GM19023 (cell line): ENCODE data around the gene HEBP1.
"Not testable (repeated sequence)": the region's sequence is repeated elsewhere in the genome, so short reads cannot be mapped to it uniquely, and the experiment has no call there.

Experiments used
- ATAC-seq: cut with Tn5 transposase; IDR thresholded peaks from one replicate; pipeline ENCODE4 v1.9.1; 2021; ENCODE audit warnings: mild to moderate bottlenecking, moderate library complexity; ENCODE audit not compliant: unreplicated experiment

HEBP1 gene, protein sequence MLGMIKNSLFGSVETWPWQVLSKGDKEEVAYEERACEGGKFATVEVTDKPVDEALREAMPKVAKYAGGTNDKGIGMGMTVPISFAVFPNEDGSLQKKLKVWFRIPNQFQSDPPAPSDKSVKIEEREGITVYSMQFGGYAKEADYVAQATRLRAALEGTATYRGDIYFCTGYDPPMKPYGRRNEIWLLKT

GRCh38 chr12:12999959-13000615 is at the start of gene HEBP1:
Gene HEBP1 (minus strand): TSS chr12:13000265. CDS start chr12:13000114, 151 bp downstream.
- peak; percentile 89 for ATAC-seq

DNA sequence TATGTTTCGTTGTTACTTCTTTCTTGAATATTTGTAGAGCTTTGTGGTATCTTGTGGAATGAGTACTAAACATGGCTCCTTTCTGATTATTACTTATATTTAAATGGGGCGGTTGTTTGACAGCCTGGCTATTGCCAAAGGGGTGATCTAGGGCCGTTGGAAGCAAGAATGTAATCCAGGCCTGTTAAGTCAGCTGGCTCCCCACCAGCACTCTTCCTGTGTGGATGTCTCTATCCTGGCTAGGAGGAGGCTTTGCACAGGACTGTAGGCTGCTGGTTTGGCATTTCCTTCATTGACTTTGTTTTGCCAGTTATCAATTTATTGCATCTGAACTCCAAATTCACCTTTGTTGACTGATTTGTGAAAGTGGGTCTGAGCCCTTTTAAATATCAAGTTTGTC is 49.8 kb upstream of the HEBP1 start:
- no peak for ATAC-seq

- no peak for ATAC-seq
Measured at GRCh38 chr12:13046964-13047363, 46.9 kb upstream of the HEBP1 start.

- ATAC-seq: no peak
Measured at GRCh38 chr12:13045816-13046215, 45.8 kb upstream of the HEBP1 start.

- ATAC-seq: no peak
Measured at GRCh38 chr12:13044906-13045299, 44.8 kb upstream of the HEBP1 start.

- peak; percentile 90 for ATAC-seq
Measured at GRCh38 chr12:13044002-13044905, 44.2 kb upstream of the HEBP1 start, which contains the start of gene FAM234B. Gene FAM234B (plus strand): TSS chr12:13044381. CDS start chr12:13044404, 23 bp downstream.

GRCh38 chr12:13042666-13043230 is 42.7 kb upstream of the HEBP1 start:
- no peak for ATAC-seq

DNA sequence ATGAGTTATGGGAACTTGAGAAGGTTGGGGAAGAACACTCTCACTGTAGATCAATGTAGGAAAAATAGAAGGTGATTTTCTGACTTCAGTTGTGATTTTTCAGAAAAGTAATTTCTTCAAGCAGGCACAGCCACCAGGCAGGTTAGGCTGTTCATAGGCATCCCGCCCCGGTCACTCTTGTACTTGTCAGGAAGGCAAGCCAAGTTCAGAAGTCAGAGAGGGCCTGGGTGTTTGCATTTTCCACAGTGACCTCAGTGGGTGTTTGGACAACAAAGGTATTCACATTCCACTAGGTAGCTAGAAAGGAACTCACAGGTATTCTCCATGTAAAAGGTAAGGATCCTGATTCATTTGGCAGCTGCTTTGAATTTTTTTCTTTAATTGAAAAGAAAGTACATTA is 41.2 kb upstream of the HEBP1 start:
- ATAC-seq: no peak

GRCh38 chr12:13039328-13039956 is 39.4 kb upstream of the HEBP1 start:
- no peak for ATAC-seq

- no peak for ATAC-seq
Measured at GRCh38 chr12:13038491-13039161, 38.6 kb upstream of the HEBP1 start.

DNA sequence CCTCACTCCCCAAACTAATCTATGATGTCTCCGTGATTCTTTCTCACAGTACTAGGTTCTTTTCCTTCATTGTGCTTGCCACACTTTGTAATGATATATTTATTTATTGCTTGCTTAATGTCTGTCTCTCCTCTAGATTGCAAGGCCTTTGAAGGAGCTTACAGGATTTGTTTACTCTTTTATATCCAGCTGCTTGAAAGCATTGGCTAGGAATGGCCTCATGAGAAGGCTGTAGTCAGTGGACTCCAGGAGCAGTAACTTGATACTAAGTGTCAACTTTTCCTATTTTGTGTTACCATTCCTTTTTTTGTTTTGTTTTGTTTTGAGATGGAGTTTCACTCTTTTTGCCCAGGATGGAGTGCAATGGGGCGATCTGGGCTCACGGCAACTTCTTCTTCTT is 36.8 kb upstream of the HEBP1 start:
- ATAC-seq: no peak

DNA sequence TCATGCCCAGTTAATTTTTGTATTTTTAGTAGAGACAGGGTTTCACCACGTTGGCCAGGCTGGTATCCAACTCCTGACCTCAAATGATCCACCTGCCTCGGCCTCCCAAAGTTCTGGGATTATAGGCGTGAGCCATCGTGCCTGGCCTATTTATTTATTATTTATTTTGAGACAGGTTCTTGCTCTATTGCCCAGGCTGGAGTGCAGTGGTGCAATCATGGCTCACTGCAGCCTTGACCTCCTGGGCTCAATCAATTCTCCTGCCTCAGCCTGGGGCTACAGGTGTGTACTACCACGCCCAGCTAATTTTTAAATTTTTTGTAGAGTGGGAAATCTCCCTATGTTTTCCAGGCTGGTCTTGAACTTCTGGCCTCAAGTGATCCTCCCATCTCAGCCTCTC is 35.3 kb upstream of the HEBP1 start:
- not testable (repeated sequence) for ATAC-seq

DNA sequence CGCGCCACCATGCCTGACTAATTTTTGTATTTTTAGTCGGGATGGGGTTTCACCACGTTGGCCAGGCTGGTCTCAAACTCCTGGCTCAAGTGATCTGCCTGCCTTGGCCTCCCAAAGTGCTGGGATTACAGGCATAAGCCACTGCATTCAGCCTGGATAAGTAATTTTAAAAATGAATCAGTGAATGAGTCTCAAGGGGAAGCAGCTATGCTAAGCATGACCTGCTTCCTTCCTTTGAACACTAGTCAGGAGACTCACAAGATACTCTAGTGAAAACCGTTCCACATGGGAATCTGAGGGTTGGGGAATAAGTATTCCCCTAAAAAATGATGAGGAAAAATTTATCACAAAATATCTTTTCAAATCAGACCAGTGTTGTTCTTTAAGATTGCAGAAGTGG is 33.4 kb upstream of the HEBP1 start:
- ATAC-seq: no peak

DNA sequence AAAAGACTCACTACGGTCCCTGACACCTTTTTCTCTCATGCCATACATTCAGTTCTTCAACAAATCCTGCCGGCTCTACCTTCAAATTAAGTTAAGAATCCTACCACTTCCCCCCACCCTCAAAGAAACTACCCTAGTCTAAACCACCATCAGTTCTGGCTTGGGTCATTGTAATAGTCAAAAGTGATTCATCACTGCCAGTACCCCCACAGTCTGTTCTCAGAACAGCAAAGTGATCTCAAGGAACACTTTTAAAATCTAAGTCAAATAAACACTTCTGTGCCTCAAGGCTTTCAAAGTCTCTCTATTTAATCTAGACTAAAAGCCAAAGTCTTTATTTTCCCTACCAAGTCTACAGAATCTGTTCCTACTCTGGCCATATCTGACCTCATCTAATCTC is 32.1 kb upstream of the HEBP1 start:
- no peak for ATAC-seq

DNA sequence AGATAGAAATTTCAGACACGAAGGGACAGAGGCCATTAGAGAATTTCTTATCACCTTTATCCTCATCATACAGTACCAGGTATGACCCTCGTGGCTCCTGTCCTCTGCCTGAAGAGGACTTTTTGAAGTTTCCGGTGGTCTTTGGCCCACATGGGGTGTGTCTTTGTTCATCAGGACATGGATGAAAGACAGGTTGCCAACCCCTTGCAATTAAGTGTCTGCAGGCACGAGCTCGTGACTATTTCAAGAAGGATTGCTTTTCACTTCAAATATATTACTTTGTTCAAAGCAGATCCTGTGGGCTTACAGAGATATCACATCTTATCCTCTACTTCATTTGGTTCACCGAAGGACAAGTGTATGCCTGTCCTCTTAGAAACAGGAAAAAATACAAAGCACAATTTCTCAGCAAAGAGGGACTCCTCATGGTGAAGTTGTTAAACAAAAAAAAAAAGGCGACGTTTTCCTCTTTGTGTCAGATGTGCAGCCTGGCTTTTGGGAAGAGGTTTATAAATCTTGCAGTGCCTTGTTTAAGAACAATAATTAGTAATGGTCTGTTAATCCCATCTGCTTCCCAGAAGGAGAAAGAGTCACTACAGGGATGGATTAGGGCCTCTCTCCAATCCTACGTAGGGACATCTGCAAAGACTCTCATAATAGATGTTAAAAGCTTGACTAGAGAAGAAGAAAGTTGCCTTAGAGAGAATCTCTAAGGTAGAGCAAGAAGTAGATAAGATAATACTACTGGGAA is 30.7 kb upstream of the HEBP1 start:
- no peak for ATAC-seq

DNA sequence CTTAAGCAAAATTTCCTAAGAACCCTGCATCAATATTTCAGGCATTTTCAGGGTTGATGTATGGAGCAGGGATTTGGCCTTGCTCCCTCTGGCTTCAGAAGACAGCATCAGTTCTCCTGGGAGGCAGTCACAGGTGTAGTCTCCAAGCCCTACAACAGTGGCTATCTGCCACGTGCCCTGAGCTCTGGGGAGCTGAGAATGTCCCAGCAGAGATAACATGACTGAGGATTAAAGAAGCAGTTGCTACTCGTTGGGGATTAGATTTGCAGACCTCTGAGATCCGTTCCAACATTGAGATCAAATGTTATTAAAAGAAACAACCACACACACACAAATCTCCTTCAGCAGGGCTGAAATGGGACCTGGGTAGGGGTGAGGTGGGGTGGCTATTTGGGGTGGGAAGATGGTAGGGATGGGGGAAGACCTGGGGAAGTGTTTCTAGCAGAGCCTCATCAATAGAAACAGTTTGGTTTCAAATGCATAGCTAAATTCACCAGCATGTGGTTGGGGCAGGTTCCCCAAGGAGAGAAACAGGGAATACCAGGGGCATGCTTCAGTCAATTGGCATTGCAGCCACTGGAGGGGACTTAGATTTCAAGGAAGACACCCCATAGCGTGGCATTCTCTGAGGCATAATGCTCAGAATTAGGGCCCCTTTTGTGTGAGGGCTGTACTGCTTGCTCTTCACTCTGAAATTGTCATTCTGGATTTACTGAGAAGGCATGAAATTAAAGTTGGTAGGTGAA is 28.9 kb upstream of the HEBP1 start:
- ATAC-seq: no peak

GRCh38 chr12:13027508-13027907 is 27.4 kb upstream of the HEBP1 start:
- no peak for ATAC-seq

DNA sequence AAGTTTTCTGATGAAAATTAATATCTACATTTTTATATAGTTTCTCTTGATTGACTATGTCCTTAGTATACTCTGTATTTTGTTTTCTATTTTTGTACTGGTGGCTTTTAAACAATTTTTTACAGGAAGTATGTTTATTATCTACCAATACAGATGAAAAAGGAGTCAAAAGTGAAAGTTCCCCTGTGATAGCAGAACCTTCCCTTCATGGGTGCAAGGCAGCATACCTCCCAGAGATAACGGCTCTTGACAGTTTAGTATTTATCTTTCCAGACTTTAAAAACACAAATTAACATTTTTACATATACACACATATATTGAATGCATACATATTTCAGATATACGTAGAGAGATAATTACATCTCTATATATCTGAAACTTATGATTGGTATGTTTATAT is 27.0 kb upstream of the HEBP1 start:
- ATAC-seq: no peak

DNA sequence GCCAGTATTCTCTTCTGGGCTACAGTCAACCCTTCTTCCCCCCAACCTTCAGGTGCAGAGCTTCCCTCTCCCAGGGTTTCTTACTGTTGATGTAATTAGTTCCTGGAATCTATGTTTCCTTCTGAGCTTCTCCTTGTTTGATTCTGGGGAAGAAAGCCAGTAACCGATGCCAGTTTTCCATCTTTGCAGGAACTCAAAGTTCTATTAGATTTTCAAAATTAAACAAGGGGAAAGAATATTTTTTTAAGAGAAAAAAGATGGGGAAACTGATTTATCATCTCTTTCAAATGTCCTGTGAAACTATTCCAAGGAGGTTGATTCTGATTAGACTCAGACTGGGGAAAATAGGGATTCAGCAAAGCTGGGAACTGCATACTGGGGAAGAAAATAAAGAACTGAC is 26.2 kb upstream of the HEBP1 start:
- ATAC-seq: no peak
